GM18909 (cell line): Measurements from ENCODE around the gene MT1H.
"Not testable (repeated sequence)": the region's sequence is repeated elsewhere in the genome, so short reads cannot be mapped to it uniquely, and the experiment has no call there.

Source experiments
- ATAC-seq: cut with Tn5 transposase; IDR thresholded peaks from one replicate; pipeline ENCODE4 v1.9.1; 2021; ENCODE audit warnings: mild to moderate bottlenecking; ENCODE audit not compliant: unreplicated experiment, poor library complexity

Gene MT1H

GRCh38 chr16:56711862-56712261 lies 42.2 kb downstream of the MT1H start:
- no peak for ATAC-seq

DNA sequence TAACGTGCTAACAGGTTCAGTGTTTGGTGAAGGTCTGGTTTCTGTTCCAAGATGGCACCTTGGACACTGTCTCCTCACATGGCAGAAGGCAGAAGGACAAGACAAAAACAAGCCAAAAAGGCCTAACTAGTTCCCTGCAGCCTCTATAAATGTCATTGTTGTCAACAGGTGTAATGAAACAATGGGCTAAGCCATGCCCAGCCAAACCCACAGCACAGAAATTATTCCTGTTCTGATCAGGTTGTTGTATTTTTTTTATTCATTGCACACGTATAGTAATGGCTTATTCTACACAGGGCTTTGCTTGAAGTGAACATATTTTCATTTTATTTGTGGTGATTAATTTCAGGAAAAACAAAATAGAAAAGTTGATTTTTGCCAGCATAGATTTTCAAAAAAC lies 44.2 kb downstream of the MT1H start:
- no peak for ATAC-seq

DNA sequence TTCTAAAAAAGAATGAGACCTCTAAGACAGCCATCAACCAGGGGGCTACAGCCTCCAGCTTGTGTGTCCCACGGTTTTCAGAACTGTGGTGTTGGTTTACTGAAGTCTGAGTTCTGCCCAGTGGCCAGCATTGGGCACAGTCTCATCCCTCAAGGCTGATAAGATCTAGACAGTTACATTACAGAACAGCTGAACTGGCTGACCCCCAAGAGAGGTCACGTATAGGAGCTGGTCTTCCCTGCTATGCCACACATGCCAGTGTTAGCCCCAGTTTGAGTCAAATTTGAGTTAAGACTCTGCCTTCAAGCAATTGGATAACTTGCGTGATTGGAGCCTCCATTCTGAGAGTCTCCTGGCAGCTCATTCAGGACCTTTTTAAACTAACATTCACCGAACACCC lies 45.5 kb downstream of the MT1H start:
- ATAC-seq = no peak

DNA sequence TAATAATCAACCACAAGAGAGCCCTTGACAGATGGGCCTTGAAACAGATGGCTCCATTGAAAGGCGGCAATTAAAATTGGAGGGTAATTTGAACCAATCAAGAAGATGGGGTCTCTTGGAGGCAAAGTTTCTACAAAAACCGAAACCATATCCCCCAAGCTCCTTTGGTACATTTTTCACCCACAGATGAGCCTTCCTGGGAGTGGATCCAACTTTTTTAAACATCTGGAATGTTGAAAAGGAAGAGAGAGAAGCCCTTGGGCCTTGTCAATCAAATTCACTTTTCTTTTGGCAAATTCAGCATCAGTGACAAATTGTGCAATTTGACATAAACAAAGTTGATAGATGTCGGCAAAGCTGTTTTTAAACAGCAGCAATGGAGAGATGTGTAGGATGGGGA lies 47.1 kb downstream of the MT1H start:
- ATAC-seq = no peak

DNA sequence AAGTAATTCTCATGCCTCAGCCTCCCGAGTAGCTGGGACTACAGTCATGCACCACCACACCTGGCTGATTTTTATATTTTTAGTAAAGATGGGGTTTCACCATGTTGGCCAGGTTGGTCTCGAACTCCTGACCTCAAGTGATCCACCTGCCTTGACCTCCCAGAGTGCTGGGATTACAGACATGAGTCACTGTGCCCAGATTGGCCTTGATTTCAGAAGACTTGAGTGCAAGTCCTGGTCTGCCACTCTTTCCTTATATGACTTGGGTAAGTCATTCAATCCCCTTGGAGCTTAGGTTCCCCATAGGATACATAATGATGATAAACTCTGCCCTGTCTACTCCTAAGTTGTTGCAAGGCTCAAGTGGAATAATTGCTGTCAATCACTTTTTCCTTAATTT lies 47.9 kb downstream of the MT1H start:
- ATAC-seq = not testable (repeated sequence)
